ENCODE results near the gene RRP9. TPM values are rescaled to one million over a fixed set of nuclear protein-coding genes. Genes with fewer than 3 reads are reported as not detected.

RRP9 gene
- polyA plus RNA-seq, 1 experiment: 10.8 TPM

DNA sequence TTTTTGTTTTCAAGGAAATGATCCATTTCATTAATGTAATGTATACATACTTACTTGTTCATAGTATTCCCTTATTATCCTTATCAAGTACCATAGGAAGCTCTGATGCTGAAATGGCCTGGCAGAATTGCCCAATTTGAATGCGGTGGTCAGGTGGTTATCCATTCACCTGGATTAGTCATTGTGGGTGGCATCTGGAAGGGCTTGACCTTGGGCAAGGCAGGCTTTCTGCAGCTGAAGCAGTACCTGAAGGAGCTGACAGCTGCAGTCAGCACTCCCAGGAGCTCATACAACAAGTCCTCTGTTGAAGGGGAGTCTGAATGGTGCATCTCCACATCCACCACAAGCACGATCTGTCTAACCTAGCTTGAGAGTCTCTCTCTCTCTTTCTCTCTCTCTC lies 54.1 kb downstream of the RRP9 start:
- DNase-seq (ENCODE audit: low read depth, low spot score): no peak
- H3K27ac ChIP-seq (ENCODE audit: low read depth, low read length): no peak overlapping the region
- ChIA-PET POLR2A (no interaction called here), CTCF (interaction anchor here (0.7 kb wide), 1 partner anchor 86 kb away, joined by 3 read pairs; the partner anchor contains the start of gene ABHD14B)
- no peaks in the 10 kb centered on the region for H3K27me3 ChIP-seq (ENCODE audit: control insufficient read depth, insufficient read depth, low read length)
- no peak overlapping the region for H3K4me3 ChIP-seq (ENCODE audit: low read depth, low read length)
- H3K9me3 ChIP-seq (ENCODE audit: control insufficient read depth, insufficient read depth, low read length): no peaks in the 10 kb centered on the region
- TF ChIP-seq, protein P1, sequence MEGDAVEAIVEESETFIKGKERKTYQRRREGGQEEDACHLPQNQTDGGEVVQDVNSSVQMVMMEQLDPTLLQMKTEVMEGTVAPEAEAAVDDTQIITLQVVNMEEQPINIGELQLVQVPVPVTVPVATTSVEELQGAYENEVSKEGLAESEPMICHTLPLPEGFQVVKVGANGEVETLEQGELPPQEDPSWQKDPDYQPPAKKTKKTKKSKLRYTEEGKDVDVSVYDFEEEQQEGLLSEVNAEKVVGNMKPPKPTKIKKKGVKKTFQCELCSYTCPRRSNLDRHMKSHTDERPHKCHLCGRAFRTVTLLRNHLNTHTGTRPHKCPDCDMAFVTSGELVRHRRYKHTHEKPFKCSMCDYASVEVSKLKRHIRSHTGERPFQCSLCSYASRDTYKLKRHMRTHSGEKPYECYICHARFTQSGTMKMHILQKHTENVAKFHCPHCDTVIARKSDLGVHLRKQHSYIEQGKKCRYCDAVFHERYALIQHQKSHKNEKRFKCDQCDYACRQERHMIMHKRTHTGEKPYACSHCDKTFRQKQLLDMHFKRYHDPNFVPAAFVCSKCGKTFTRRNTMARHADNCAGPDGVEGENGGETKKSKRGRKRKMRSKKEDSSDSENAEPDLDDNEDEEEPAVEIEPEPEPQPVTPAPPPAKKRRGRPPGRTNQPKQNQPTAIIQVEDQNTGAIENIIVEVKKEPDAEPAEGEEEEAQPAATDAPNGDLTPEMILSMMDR (IDR thresholded peaks at IDR 0.05; ENCODE audit: low read depth, low read length): no peak

DNA sequence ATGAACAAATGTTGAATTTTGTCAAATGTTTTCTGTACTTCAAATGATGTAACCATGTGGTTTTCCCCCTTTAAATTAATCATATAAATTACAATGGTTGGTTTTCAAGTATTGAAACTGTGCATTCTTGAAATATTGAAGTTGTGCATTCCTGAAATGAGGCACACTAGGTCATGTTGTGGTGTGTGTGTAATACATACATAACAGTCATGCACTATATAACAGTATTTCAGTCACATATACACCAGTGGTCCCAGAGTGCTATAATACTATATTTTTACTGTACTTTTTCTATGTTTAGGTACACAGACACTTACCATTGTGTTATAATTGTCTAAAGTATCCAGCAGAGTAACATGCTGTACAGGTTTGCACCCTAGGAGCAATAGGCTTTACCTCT lies 55.3 kb downstream of the RRP9 start:
- no peak for DNase-seq (ENCODE audit: low read depth, low spot score)
- TF ChIP-seq, protein P1 (IDR thresholded peaks at IDR 0.05; ENCODE audit: low read depth, low read length): no peak
- Histone ChIP-seq H3K27ac (ENCODE audit: low read depth, low read length) (no peak overlapping the region), H3K9me3 (ENCODE audit: control insufficient read depth, insufficient read depth, low read length) (no peaks in the 10 kb centered on the region), H3K4me3 (ENCODE audit: low read depth, low read length) (no peak overlapping the region), H3K27me3 (ENCODE audit: control insufficient read depth, insufficient read depth, low read length) (no peaks in the 10 kb centered on the region)
- CTCF ChIA-PET: no interaction called here
- POLR2A ChIA-PET: no interaction called here

Small RNAs within 50 kb of the gene (small RNA-seq; reads per million reads assigned to genes)
- gene AC115284.1 (ENCODE audit: insufficient read length, low read depth): not detected

Other genes with a start within 250 kb of the RRP9 start
- gene GRM2, start 234.8 kb downstream of the RRP9 start, polyA plus RNA-seq (2011; rRNA removed): 0.01 TPM in 1 of 2 replicates, not detected in the other
- gene IQCF6, start 162.7 kb downstream of the RRP9 start, polyA plus RNA-seq (2011; rRNA removed): not detected in 2 replicates
- gene IQCF2, start 80.3 kb downstream of the RRP9 start, polyA plus RNA-seq (2011; rRNA removed): not detected in 2 replicates
- not detected in 2 replicates for gene IQCF5, start 66.3 kb downstream of the RRP9 start, polyA plus RNA-seq (2011; rRNA removed)
- not detected in 2 replicates for gene IQCF1, start 38.6 kb downstream of the RRP9 start, polyA plus RNA-seq (2011; rRNA removed)
- gene PARP3, start 459 bp upstream of the RRP9 start, polyA plus RNA-seq (2011; rRNA removed): 7.5 and 10.4 TPM in 2 replicates
- not detected in 2 replicates for gene GPR62, start 13.5 kb upstream of the RRP9 start, polyA plus RNA-seq (2011; rRNA removed)
- gene PCBP4, start 25.6 kb upstream of the RRP9 start, polyA plus RNA-seq (2011; rRNA removed): 54.6 and 69.2 TPM in 2 replicates
- gene ABHD14B, start 32.1 kb upstream of the RRP9 start, polyA plus RNA-seq (2011; rRNA removed): 34.5 and 37.5 TPM in 2 replicates
- 8.2 and 9.9 TPM in 2 replicates for gene ABHD14A, start 33.2 kb upstream of the RRP9 start, polyA plus RNA-seq (2011; rRNA removed)
- gene ACY1, start 41.6 kb upstream of the RRP9 start, polyA plus RNA-seq (2011; rRNA removed): 20.4 and 27.8 TPM in 2 replicates
- 1,368 and 1,889 TPM in 2 replicates for gene RPL29, start 54.0 kb upstream of the RRP9 start, polyA plus RNA-seq (2011; rRNA removed)
- 17.8 and 19.9 TPM in 2 replicates for gene DUSP7, start 114.7 kb upstream of the RRP9 start, polyA plus RNA-seq (2011; rRNA removed)
- 4.1 and 4.5 TPM in 2 replicates for gene POC1A, start 212.5 kb upstream of the RRP9 start, polyA plus RNA-seq (2011; rRNA removed)